PFSK-1 (cell line): ENCODE measurements around the gene RPS6KA5.

Experiments
- FOXP2 ChIP-seq: optimal IDR thresholded peaks from 2 replicates; pipeline ENCODE3; 2011; ENCODE audit warnings: borderline replicate concordance, control low read depth, inconsistent platforms; ENCODE audit not compliant: insufficient read depth; ENCODE audit errors: extremely low read length, extremely low read depth
- POLR2AphosphoS5 ChIP-seq: IDR thresholded peaks from 2 replicates; pipeline ENCODE4 v1.6.1; 2012; ENCODE audit warnings: low read depth, mild to moderate bottlenecking, control low read depth, low read length, moderate library complexity
- REST ChIP-seq, 2 experiments: IDR thresholded peaks; 2 replicates each; pipeline versions ENCODE4 v1.6.1 to v1.8.0; 2011 to 2012; ENCODE audit warnings: low read depth in 2 of 2, low read length in 2 of 2, control low read depth in 1 of 2, inconsistent platforms in 1 of 2, mild to moderate bottlenecking in 1 of 2, moderate library complexity in 1 of 2; ENCODE audit not compliant: insufficient read depth in 1 of 2
- SIN3A ChIP-seq: IDR thresholded peaks from 2 replicates; pipeline ENCODE4 v1.6.1; 2012; ENCODE audit warnings: mild to moderate bottlenecking, low read length, moderate library complexity, borderline replicate concordance; ENCODE audit not compliant: insufficient read depth
- TAF1 ChIP-seq: IDR thresholded peaks from 2 replicates; pipeline ENCODE4 v1.6.1; 2012; ENCODE audit warnings: low read length, control low read depth, borderline replicate concordance; ENCODE audit not compliant: insufficient read depth

RPS6KA5 gene

GRCh38 chr14:90815822-90816662 lies 244.4 kb downstream of the RPS6KA5 start, which contains the start of gene TTC7B:
Gene TTC7B (minus strand): TSS chr14:90816430. CDS start chr14:90816295, 135 bp downstream.
- TF ChIP-seq POLR2AphosphoS5, result no peak
- no peak for TF ChIP-seq FOXP2

- no peak for TF ChIP-seq FOXP2
- no peak for TF ChIP-seq TAF1
- no peak for TF ChIP-seq POLR2AphosphoS5
- no peak for TF ChIP-seq REST (IDR thresholded peaks at IDR 0.05; ENCODE audit: insufficient read depth in 1 of 2, low read depth in 2 of 2, low read length in 2 of 2)
- TF ChIP-seq SIN3A, result no peak
Measured at GRCh38 chr14:90815572-90815821, 244.9 kb downstream of the RPS6KA5 start.

GRCh38 chr14:90814806-90815571 lies 245.5 kb downstream of the RPS6KA5 start:
- TF ChIP-seq FOXP2, result no peak

- no peak for TF ChIP-seq TAF1
- no peak for TF ChIP-seq POLR2AphosphoS5
- TF ChIP-seq SIN3A, result no peak
- no peak for TF ChIP-seq FOXP2
- no peak for TF ChIP-seq REST (IDR thresholded peaks at IDR 0.05; ENCODE audit: insufficient read depth in 1 of 2, low read depth in 2 of 2, low read length in 2 of 2)
Measured at GRCh38 chr14:90813442-90813841, 247.0 kb downstream of the RPS6KA5 start.

GRCh38 chr14:90812109-90812508 lies 248.3 kb downstream of the RPS6KA5 start:
- TF ChIP-seq REST (IDR thresholded peaks at IDR 0.05; ENCODE audit: insufficient read depth in 1 of 2, low read depth in 2 of 2, low read length in 2 of 2) (no peak), TAF1 (no peak), FOXP2 (no peak)

- TF ChIP-seq POLR2AphosphoS5 (no peak), SIN3A (no peak), FOXP2 (no peak), TAF1 (no peak), REST (IDR thresholded peaks at IDR 0.05; ENCODE audit: insufficient read depth in 1 of 2, low read depth in 2 of 2, low read length in 2 of 2) (no peak)
Measured at GRCh38 chr14:90811641-90812040, 248.8 kb downstream of the RPS6KA5 start.
